ENCODE results near the gene PPP2R3B.

PPP2R3B gene

GRCh38 chrX:370963-371745 is 15.6 kb downstream of the PPP2R3B start:
- no peak for DNase-seq (ENCODE audit: low read depth in 2 of 2)

DNA sequence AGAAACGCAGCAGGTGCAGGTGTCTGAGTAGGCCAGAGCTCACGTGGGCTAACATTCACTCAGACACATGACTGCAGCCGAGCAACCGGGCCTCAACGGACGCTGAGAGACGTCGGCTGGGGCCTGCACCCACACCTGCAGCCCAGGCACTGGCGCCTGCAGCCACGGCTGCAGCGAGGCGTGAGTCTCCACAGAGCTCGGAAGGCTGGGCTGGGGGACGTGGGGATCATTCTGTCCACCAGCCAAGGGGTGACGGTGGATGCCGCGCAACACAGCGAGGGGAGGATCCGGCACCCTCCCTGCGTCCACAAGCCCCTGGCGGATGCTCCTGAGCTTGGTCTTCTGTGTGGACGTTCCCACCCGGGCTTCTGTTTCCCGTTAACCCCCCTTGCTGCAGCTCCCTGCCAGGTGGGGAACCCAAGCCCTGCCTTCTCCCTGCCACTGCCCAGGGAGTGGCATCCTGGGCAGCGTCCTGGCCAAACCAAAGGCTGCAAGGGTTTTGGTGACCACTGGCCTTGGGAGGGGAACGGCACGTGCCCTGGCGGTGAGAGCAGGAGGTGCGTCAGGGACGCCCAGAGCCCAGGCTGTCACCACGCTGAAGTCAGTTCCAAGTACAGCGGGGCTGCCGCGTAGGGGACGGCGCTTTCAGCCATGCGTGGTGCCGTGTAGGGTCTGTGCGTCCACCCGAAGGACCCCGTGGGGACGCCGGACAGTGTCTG is 16.3 kb downstream of the PPP2R3B start:
- no peak for DNase-seq (ENCODE audit: low read depth in 2 of 2)

GRCh38 chrX:369563-370101 is 17.1 kb downstream of the PPP2R3B start:
- no peak for DNase-seq (ENCODE audit: low read depth in 2 of 2)

DNA sequence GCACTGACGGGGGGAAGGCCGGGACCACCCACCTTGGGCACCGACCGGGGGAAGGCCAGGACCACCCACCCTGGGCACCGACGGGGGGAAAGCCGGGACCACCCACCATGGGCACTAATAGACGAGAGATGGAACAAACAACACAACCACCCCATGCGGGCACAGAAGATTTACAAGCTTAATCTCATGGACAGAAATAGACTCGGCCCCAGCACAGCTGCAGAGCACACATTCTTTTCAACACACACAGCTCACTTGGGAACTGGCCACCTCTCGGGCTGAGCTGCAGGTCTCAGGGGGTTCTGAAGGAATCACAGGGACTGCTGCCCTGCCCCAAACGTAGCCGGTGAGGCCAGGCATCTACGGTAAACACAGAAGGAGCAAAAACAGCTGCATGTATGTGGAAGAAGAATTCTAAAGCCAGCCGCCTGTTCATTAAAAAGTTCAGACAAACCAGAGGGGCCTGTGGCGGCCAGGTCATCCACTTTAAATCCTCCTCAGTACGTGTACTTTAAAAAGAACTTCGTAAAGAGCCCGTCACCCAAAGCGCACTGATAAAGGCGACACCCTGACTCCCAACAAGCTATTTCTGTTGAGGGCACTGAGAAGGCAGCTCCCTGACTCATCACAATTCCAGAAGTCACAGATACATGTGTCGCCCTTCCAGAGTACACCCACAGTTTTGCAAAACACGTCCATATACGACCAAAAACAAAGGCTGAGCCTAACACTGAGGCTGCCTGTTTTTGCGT is 17.7 kb downstream of the PPP2R3B start:
- no peak for DNase-seq (ENCODE audit: low read depth in 2 of 2)

- no peak for DNase-seq (ENCODE audit: low read depth in 2 of 2)
Observed at GRCh38 chrX:367866-368265, 18.8 kb downstream of the PPP2R3B start.

GRCh38 chrX:367349-367748 is 19.4 kb downstream of the PPP2R3B start:
- DNase-seq (ENCODE audit: low read depth in 2 of 2) = no peak

DNA sequence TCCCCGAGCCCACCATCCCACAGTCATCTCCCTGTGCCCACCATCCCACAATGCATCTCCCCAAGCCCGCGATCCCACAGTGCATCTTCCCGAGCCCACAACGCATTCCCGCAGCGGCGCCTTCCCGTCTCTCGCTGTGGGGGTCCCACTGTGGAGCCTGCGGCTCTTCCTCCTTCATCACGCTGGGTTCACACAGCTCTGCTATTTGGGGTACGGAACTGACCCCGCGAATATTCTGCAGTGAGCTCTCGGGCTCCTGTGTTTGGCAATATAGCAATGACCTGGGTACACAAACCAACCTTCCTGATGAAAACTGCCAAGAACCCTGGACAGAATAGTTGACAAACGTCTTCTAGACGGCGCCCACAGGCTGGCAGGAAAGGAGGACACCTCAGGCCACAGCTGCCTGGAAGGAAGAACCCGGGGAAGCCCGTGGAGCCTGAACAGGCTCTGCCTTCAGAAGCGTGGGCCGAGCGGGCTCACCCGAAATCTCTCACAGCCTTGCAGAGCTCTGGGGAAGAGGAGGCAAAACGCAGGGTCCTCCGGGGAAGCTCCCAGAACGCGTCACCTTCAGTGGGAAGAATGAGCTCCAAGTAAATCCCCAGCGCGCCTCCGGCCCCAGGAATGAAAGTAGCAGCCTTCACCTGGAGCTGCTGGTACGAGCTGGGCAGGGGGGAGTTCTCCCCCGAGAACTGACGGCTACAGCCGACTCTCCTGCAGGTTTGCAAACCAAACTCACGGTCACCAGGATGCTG is 22.9 kb downstream of the PPP2R3B start:
- no peak for DNase-seq (ENCODE audit: low read depth in 2 of 2)

DNA sequence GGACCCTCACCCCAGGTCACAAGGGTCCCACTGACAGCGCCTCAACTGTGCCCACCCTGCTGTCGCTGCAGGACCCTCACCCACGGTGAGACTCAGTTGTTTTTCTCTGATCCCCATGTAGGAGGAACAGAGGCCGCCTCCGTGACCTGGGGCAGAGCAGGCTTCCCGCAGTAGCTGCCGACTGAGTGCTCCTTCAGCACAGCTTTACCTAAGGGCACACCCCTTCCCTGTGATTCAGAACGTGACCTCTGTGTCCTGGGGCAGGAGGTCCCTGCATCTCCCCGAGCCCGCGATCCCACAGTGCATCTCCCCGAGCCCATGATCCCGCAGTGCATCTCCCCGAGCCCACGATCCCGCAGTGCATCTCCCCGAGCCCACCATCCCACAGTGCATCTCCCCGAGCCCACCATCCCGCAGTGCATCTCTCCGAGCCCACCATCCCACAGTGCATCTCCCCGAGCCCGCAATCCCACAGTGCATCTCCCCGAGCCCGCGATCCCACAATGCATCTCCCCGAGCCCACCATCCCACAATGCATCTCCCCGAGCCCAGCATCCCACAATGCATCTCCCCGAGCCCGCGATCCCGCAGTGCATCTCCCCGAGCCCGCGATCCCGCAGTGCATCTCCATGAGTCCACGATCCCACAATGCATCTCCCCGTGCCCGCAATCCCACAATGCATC is 23.6 kb downstream of the PPP2R3B start:
- DNase-seq (ENCODE audit: low read depth in 2 of 2) = no peak

DNA sequence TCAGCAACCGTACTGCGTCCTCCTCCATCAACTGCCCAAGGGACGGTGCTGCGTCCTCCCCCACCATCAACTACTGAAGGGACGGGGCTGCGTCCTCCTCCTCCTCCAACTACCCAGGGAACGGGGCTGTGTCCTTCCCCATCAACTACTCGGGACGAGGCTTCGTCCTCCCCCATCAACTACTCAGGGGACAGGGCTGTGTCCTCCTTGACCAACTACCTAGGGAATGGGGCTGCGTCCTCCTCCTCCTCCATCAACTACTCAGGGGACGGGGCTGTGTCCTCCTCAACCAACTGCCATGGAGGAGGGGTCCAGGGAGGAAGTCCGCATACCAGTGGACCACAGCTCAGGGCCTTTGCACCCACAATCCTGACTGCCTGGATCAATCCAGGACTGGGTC is 24.4 kb downstream of the PPP2R3B start:
- DNase-seq (ENCODE audit: low read depth in 2 of 2) = no peak

DNA sequence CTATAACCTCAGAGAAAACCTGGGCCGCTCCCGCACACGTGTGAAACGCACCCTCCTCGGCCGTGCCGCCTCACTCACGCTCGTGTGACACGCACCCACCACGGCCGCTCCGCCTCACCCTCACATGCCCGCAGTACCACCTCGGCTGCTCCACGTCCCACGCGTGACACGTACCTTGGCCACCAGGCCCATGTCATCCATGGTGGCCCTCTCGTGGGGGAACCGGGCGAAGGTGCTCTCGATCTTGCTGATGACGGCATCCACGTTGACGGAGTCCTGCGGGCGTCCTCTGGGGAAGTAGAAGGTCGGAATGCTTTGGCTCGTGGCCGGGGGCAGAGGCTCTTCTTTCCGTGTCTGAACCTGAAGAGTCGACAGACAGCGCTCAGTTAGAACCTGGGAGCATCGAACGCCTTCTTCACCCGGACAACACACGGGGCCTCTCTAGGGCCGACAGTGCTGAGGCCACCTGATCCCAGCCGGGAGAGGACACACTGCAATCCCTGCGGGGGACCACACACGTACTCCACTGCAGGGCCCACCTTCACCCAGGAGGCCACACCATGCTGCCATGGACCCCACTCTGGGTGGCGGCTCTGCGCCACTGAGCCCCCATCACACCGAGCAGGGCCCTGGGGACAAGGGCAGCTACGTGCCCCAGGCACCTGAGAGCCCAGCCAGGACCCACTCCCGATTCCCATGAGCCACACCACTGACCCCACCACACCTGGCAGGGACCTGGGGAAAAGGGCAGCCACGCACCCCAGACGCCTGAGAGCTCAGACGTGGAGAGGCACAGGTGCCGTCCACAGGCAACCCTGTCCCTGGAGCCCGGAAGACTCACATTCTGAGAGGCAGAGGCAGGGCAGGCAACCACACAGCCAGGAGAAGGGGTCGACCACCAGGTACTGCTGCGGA is 25.2 kb downstream of the PPP2R3B start:
- DNase-seq (ENCODE audit: low read depth in 2 of 2) = no peak

- no peak for DNase-seq (ENCODE audit: low read depth in 2 of 2)
Observed at GRCh38 chrX:360496-361150, 26.1 kb downstream of the PPP2R3B start.

DNA sequence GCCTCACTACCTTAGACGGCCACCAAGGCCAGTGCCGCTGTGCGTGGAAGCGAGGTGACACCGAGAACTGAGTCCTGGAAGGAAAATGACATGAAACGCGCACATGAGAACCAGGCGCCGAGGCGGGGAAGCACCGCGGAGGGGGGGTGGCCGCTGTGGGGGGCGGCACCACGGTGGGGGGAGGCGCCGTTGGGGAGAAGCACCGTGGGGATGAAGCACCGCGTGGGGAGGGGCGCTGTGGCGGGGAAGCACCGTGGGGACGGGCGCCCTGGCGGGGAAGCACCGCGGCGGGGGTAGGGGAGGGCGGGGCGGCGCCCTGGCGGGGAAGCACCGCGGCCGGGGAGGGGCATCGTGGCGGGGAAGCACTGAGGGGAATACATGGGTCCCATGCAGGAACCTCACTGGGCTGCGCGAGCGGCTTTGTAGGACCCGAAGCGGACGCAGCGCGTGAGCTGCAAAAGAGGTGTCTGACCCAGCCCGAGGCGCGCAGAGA is 28.0 kb downstream of the PPP2R3B start:
- DNase-seq (ENCODE audit: low read depth in 2 of 2) = no peak

DNA sequence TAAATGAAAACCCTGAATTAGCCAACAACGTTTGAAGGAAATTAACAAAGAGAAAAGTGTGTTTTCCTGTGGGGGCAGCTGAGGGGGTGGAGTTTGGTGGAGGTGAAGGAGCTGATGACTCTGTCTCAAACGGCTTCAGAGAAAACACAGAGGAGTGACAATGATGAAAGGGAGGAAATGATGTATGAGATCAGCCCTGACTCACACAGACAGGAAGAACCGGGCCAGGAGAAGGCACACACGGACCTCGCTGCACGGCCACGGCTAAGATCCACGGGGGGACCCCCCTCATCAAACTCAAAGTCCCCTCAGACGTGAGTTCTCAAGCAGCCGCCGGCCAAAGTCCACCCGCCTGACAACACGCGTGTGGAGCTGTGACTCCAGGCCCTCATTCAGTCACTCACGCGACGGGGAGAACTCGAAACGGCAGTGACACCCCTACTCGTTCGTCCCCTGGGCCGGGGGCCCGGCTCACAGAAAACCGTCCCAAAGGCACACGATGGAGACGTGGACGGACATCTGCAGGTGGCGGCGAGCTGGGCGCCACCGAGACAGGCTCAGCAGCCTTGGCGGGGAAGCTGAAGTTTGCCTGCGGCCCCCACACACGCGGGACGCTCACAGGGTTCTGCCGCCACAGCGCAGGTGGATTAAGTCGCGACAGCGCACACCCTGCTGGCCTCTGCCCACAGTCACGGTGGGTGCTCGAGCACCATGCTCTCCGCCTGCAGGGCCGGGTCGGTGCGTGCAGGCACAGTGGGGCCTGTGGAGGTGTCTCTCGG is 28.8 kb downstream of the PPP2R3B start:
- DNase-seq (ENCODE audit: low read depth in 2 of 2) = peak in 1 of 2 donors; percentile 14

- DNase-seq (ENCODE audit: low read depth in 2 of 2) = no peak
Observed at GRCh38 chrX:357035-357692, 29.5 kb downstream of the PPP2R3B start.

GRCh38 chrX:356385-357034 is 30.2 kb downstream of the PPP2R3B start:
- DNase-seq (ENCODE audit: low read depth in 2 of 2) = no peak

DNA sequence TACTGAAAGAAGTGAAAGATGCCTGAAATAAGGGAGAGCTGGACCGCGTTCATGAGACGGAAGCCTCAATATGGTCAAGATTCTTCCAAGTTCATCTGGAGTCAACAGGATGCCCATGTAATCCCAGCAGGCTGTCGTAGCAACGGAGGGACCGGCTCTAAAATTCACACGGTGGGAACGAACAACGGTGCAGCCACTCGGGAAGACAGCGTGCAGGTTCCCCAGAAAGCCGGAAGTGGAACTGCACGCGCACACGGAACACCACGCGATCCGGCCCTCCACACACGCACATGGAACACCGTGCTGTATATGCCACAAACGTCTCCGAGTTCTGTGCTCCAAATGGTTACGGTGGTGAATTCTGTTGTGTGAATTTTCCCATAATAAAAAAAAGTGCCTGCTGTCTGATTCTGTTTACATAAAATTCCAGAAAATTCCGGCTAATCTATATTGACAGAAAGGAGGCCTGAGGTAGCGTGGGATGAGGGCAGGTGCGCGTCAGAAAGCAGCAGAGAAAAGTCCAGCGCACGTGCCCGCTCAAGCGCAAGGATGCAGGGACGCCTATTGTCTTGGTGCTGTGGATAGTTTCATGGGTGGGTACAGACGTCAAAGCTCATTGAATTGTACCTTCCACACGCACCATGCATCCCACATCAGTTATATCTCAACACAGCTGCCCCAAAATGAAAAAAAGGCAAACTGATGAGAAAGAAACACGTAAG is 31.2 kb downstream of the PPP2R3B start:
- no peak for DNase-seq (ENCODE audit: low read depth in 2 of 2)

Data from activated CD8-positive, alpha-beta memory T cell treated with anti-CD3 and anti-CD28 coated beads for 4 hours (primary cell).